ENCODE results near the gene PDE6B.

PDE6B gene

GRCh38 chr4:679629-680028, 54.3 kb downstream of the PDE6B start:
- Histone ChIP-seq H3K79me2 (ENCODE audit: insufficient read depth, low read length) (no peaks in the 10 kb centered on the region), H3K9me2 (replicated peaks; ENCODE audit: insufficient read depth, low read length) (no peaks in the 10 kb centered on the region), H2AFZ (ENCODE audit: low read depth, low read length, severe bottlenecking) (no peak overlapping the region), H3K36me3 (ENCODE audit: low read length) (no peaks in the 10 kb centered on the region), H3K9ac (ENCODE audit: low read length) (no peak overlapping the region), H4K20me1 (ENCODE audit: low read depth, low read length) (no peaks in the 10 kb centered on the region), H3F3A (ENCODE audit: insufficient read depth) (peaks cover 32% of the 10 kb centered on the region), H3K9me3 (ENCODE audit: insufficient read depth, low read length) (no peaks in the 10 kb centered on the region), H3K27me3 (ENCODE audit: low read length) (no peaks in the 10 kb centered on the region), H3K4me3 (ENCODE audit: insufficient read depth, low read length, poor library complexity, severe bottlenecking) (no peak overlapping the region), H3K4me2 (ENCODE audit: low read depth, low read length, poor library complexity, severe bottlenecking) (no peak overlapping the region), H3K27ac (ENCODE audit: low read depth, low read length) (no peak overlapping the region)
- TF ChIP-seq EZH2phosphoT487 (conservative IDR thresholded peaks at IDR 0.05; ENCODE audit: low read length) (no peak), CTCF (IDR thresholded peaks at IDR 0.05; ENCODE audit: insufficient read depth, low read length, poor library complexity, severe bottlenecking) (no peak)

- Histone ChIP-seq H3K79me2 (ENCODE audit: insufficient read depth, low read length) (no peaks in the 10 kb centered on the region), H2AFZ (ENCODE audit: low read depth, low read length, severe bottlenecking) (no peak overlapping the region), H3K9ac (ENCODE audit: low read length) (no peak overlapping the region), H3K27me3 (ENCODE audit: low read length) (no peaks in the 10 kb centered on the region), H3K4me2 (ENCODE audit: low read depth, low read length, poor library complexity, severe bottlenecking) (no peak overlapping the region), H3K9me3 (ENCODE audit: insufficient read depth, low read length) (no peaks in the 10 kb centered on the region), H4K20me1 (ENCODE audit: low read depth, low read length) (no peaks in the 10 kb centered on the region), H3K9me2 (replicated peaks; ENCODE audit: insufficient read depth, low read length) (no peaks in the 10 kb centered on the region), H3K27ac (ENCODE audit: low read depth, low read length) (no peak overlapping the region), H3K4me3 (ENCODE audit: insufficient read depth, low read length, poor library complexity, severe bottlenecking) (no peak overlapping the region), H3F3A (ENCODE audit: insufficient read depth) (peaks cover 31% of the 10 kb centered on the region), H3K36me3 (ENCODE audit: low read length) (no peaks in the 10 kb centered on the region)
- no peak for TF ChIP-seq CTCF (IDR thresholded peaks at IDR 0.05; ENCODE audit: insufficient read depth, low read length, poor library complexity, severe bottlenecking)
- no peak for TF ChIP-seq EZH2phosphoT487 (conservative IDR thresholded peaks at IDR 0.05; ENCODE audit: low read length)
Observed at GRCh38 chr4:680091-680490, 54.7 kb downstream of the PDE6B start.

GRCh38 chr4:680551-680927, 55.2 kb downstream of the PDE6B start:
- H3K27ac ChIP-seq (ENCODE audit: low read depth, low read length), result no peak overlapping the region
- H3K36me3 ChIP-seq (ENCODE audit: low read length), result no peaks in the 10 kb centered on the region
- peaks cover 27% of the 10 kb centered on the region for H3F3A ChIP-seq (ENCODE audit: insufficient read depth)
- no peaks in the 10 kb centered on the region for H4K20me1 ChIP-seq (ENCODE audit: low read depth, low read length)
- no peaks in the 10 kb centered on the region for H3K79me2 ChIP-seq (ENCODE audit: insufficient read depth, low read length)
- peak overlapping the region; percentile 5; the same call in 1 of the 2 replicates for H3K9ac ChIP-seq (ENCODE audit: low read length)
- H3K9me3 ChIP-seq (ENCODE audit: insufficient read depth, low read length), result no peaks in the 10 kb centered on the region
- no peak overlapping the region for H2AFZ ChIP-seq (ENCODE audit: low read depth, low read length, severe bottlenecking)
- TF ChIP-seq CTCF (IDR thresholded peaks at IDR 0.05; ENCODE audit: insufficient read depth, low read length, poor library complexity, severe bottlenecking) (no peak), EZH2phosphoT487 (conservative IDR thresholded peaks at IDR 0.05; ENCODE audit: low read length) (no peak)
- peak overlapping the region; percentile 24 for H3K4me2 ChIP-seq (ENCODE audit: low read depth, low read length, poor library complexity, severe bottlenecking)
- H3K27me3 ChIP-seq (ENCODE audit: low read length), result no peaks in the 10 kb centered on the region
- H3K4me3 ChIP-seq (ENCODE audit: insufficient read depth, low read length, poor library complexity, severe bottlenecking), result no peak overlapping the region
- no peaks in the 10 kb centered on the region for H3K9me2 ChIP-seq (replicated peaks; ENCODE audit: insufficient read depth, low read length)
